Mesenchymal stem cell (in vitro differentiated cells and primary cell): ENCODE results near the gene FAM81B.

Experiments used
- DNase-seq: peaks from one replicate; pipeline ENCODE4 v3.0.0-alpha.2; 2013
- H2AFZ ChIP-seq: one replicate; pipeline ENCODE4 v1.6.1; 2013; ENCODE audit warnings: low read depth, mild to moderate bottlenecking, control low read depth, inconsistent platforms, low read length, moderate library complexity
- H2AK5ac ChIP-seq: 2 replicates; pipeline ENCODE4 v1.6.1; 2013; ENCODE audit warnings: low read length, moderate library complexity, mild to moderate bottlenecking, inconsistent platforms; ENCODE audit not compliant: severe bottlenecking
- H2BK120ac ChIP-seq: one replicate; pipeline ENCODE4 v1.6.1; 2013; ENCODE audit warnings: low read depth, mild to moderate bottlenecking, inconsistent platforms, low read length, moderate library complexity
- H2BK12ac ChIP-seq, 2 experiments: one replicate each; pipeline ENCODE4 v1.6.1; 2013; ENCODE audit warnings: inconsistent platforms in 2 of 2, low read length in 2 of 2, mild to moderate bottlenecking in 2 of 2, moderate library complexity in 2 of 2, control low read depth in 1 of 2
- H2BK15ac ChIP-seq: one replicate; pipeline ENCODE4 v1.6.1; 2013; ENCODE audit warnings: mild to moderate bottlenecking, low read depth, inconsistent platforms; ENCODE audit not compliant: poor library complexity, severe bottlenecking
- H2BK5ac ChIP-seq: 2 replicates; pipeline ENCODE4 v1.6.1; 2013; ENCODE audit warnings: low read depth, mild to moderate bottlenecking, low read length, control low read depth, inconsistent platforms; ENCODE audit not compliant: poor library complexity, severe bottlenecking
- H3K14ac ChIP-seq, 2 experiments: one replicate each; pipeline ENCODE4 v1.6.1; 2013; ENCODE audit warnings: inconsistent platforms in 2 of 2, low read length in 2 of 2, control low read depth in 1 of 2, mild to moderate bottlenecking in 1 of 2, moderate library complexity in 1 of 2
- H3K18ac ChIP-seq, 2 experiments: one replicate each; pipeline ENCODE4 v1.6.1; 2013; ENCODE audit warnings: inconsistent platforms in 2 of 2, low read length in 2 of 2, control low read depth in 1 of 2, low read depth in 1 of 2, mild to moderate bottlenecking in 1 of 2
- H3K23ac ChIP-seq, 2 experiments: one replicate each; pipeline ENCODE4 v1.6.1; 2013; ENCODE audit warnings: inconsistent platforms in 2 of 2, low read length in 2 of 2, mild to moderate bottlenecking in 2 of 2, moderate library complexity in 2 of 2, control low read depth in 1 of 2
- H3K27ac ChIP-seq: 2 replicates; pipeline ENCODE4 v1.5.1; 2013; ENCODE audit warnings: mild to moderate bottlenecking, moderate library complexity, low read length, control low read depth, inconsistent platforms; ENCODE audit not compliant: poor library complexity, severe bottlenecking
- H3K27me3 ChIP-seq, 2 experiments: 2 replicates each; pipeline versions ENCODE4 v1.6.1 to v1.7.0; 2013; ENCODE audit warnings: low read length in 2 of 2, mild to moderate bottlenecking in 2 of 2, moderate library complexity in 2 of 2, control low read depth in 1 of 2, inconsistent platforms in 1 of 2; ENCODE audit not compliant: control insufficient read depth in 1 of 2, insufficient read depth in 1 of 2
- H3K36me3 ChIP-seq, 2 experiments: 2 replicates each; pipeline versions ENCODE4 v1.6.1 to v1.7.0; 2013; ENCODE audit warnings: low read length in 2 of 2, control low read depth in 1 of 2, inconsistent platforms in 1 of 2, low read depth in 1 of 2, mild to moderate bottlenecking in 1 of 2; ENCODE audit not compliant: insufficient read depth in 2 of 2, control insufficient read depth in 1 of 2
- H3K4ac ChIP-seq, 2 experiments: one replicate each; pipeline ENCODE4 v1.6.1; 2013; ENCODE audit warnings: inconsistent platforms in 2 of 2, low read length in 2 of 2, mild to moderate bottlenecking in 2 of 2, moderate library complexity in 2 of 2, control low read depth in 1 of 2, low read depth in 1 of 2
- H3K4me1 ChIP-seq: 2 replicates; pipeline ENCODE4 v1.6.1; 2013; ENCODE audit warnings: low read depth, low read length, control low read depth; ENCODE audit not compliant: control insufficient read depth, insufficient read depth
- H3K4me2 ChIP-seq: 2 replicates; pipeline ENCODE4 v1.6.1; 2013; ENCODE audit warnings: low read length, mild to moderate bottlenecking, inconsistent platforms; ENCODE audit not compliant: poor library complexity, severe bottlenecking
- H3K4me3 ChIP-seq, 2 experiments: 2 replicates each; pipeline versions ENCODE4 v1.5.1 to v1.7.0; 2013; ENCODE audit warnings: low read length in 2 of 2, mild to moderate bottlenecking in 2 of 2, control low read depth in 1 of 2, low read depth in 1 of 2; ENCODE audit not compliant: insufficient read depth in 1 of 2
- H3K79me1 ChIP-seq: replicated peaks from 2 replicates; pipeline ENCODE4 v1.6.1; 2013; ENCODE audit warnings: mild to moderate bottlenecking, control low read depth, low read length, inconsistent platforms; ENCODE audit not compliant: poor library complexity, severe bottlenecking
- H3K9ac ChIP-seq: 2 replicates; pipeline ENCODE4 v1.7.0; 2013; ENCODE audit warnings: mild to moderate bottlenecking, low read length, moderate library complexity
- H3K9me3 ChIP-seq: 2 replicates; pipeline ENCODE4 v1.7.0; 2013; ENCODE audit warnings: mild to moderate bottlenecking, low read length; ENCODE audit not compliant: control insufficient read depth
- H4K8ac ChIP-seq: one replicate; pipeline ENCODE4 v1.6.1; 2013; ENCODE audit warnings: inconsistent platforms, mild to moderate bottlenecking, low read length, moderate library complexity
- H4K91ac ChIP-seq: one replicate; pipeline ENCODE4 v1.6.1; 2013; ENCODE audit warnings: mild to moderate bottlenecking, low read length, inconsistent platforms

Gene FAM81B

DNA sequence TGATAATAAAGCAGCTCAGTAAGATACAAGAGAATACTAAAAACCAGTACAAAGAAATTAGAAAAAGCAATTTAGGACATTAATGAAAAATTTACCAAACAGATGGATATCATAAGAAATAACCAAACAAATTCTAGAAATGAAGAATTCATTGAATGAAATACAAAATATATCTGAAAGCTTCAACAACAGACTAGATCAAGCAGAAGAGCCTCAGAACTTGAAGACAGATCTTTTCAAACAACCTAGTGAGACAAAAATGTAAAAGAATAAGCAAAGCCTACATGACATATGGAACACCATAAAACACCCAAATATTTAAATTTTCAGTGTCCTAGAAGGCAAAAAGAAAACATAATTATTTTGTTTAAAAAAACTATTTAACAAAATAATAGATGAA lies 96.7 kb downstream of the FAM81B start:
- H3K36me3 ChIP-seq: peaks cover 28 to 94% of the 10 kb centered on the region in 2 experiments

More for the DNA sequence above, 96.7 kb downstream of the FAM81B start:
- Histone ChIP-seq H2AFZ (no peak overlapping the region), H3K9me3 (peaks cover 41% of the 10 kb centered on the region), H2BK5ac (no peak overlapping the region), H3K9ac (no peak overlapping the region), H4K91ac (no peak overlapping the region), H3K4me1 (no peaks in the 10 kb centered on the region), H3K4ac (no peak overlapping the region), H3K18ac (no peak overlapping the region), H3K79me1 (peaks cover 15% of the 10 kb centered on the region), H2BK120ac (no peak overlapping the region), H3K23ac (no peak overlapping the region), H3K27me3 (no peaks in the 10 kb centered on the region), H3K4me3 (no peak overlapping the region), H2BK12ac (no peak overlapping the region), H2BK15ac (no peak overlapping the region), H2AK5ac (no peak overlapping the region), H4K8ac (no peak overlapping the region), H3K27ac (no peak overlapping the region), H3K14ac (no peak overlapping the region), H3K4me2 (no peak overlapping the region)
- DNase-seq: no peak
